Camera-type eye (tissue), 1 donor: ENCODE data around the gene CLN5. TPM values are rescaled to one million over a fixed set of nuclear protein-coding genes. Genes with fewer than 3 reads are reported as not detected.

Experiments used
- total RNA-seq: library from RNA; depleted of rRNA; stranded (reverse); fragments of >200 nt; gene quantifications from one replicate; pipeline ENCODE4 v1.2.3, GENCODE V29; 2014

Gene CLN5
- 33.5 TPM for total RNA-seq

GRCh38 chr13:76991796-76992547 lies at the start of gene CLN5:
Gene CLN5 (plus strand): TSS chr13:76992081. CDS start chr13:76992099, 18 bp downstream.

DNA sequence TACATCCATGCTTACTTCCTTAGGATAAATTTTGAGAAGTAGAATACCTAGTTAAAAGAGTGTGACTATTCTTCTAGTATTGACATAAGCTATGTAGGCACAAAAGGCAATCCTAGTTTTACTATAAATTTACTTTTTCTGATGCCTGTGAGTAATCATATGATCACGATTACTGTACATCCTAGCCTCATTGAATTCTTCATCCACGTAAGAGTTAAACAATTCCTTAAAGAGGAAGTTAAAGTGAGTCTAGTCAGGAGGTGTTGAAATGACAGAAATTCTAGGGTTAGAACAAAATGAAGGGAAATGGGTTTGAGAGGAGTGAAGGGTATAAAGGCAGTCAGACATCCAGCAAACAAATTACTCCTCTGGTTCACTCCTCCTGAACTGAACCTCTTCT lies 43.7 kb upstream of the CLN5 start, which contains the start of gene ACOD1:
ACOD1 (plus strand) TSS at position 363 of the 400 bp plus-strand sequence. CDS start 48 bp downstream, outside the sequence.

GRCh38 chr13:77026861-77027621 lies 35.2 kb downstream of the CLN5 start, which contains the start of gene FBXL3:
Gene FBXL3 (minus strand): TSS chr13:77027159. CDS start chr13:77021860, 5,299 bp downstream.

Other genes with a start within 250 kb of the CLN5 start
- 197 TPM for gene KCTD12, start 105.7 kb upstream of the CLN5 start, total RNA-seq
- gene ACOD1, start 43.6 kb upstream of the CLN5 start, total RNA-seq, result not detected
- gene FBXL3, start 35.1 kb downstream of the CLN5 start, total RNA-seq, result 115 TPM